K562 (cell line): ENCODE results near the gene MAST4. TPM values are rescaled to one million over a fixed set of nuclear protein-coding genes. Genes with fewer than 3 reads are reported as not detected.

ENCODE experiments used
- ATAC-seq: fragments of 200-7000 bp; cut with Tn5 transposase; 3 replicates; pipeline ENCODE4 v1.9.1; 2020; ENCODE audit warnings: moderate library complexity
- BruUV-seq: library from RNA; stranded (reverse); fragments of 400-500 nt; replicated peaks from 2 replicates; lab custom pipeline; 2021; lab: Mats Ljungman, UMichigan
- CTCF ChIA-PET: fragments of 300-600 bp; formaldehyde crosslinking; extraction: SDS; loops from one replicate; lab custom pipeline; 2021; ENCODE audit warnings: low intra/inter-chr PET ratio; lab: Yijun Ruan, JAX
- POLR2A ChIA-PET: fragments of 300-600, 350-650 bp; sonication (Branson Sonifier 250); formaldehyde crosslinking; extraction: SDS; loops from one replicate; lab custom pipeline; 2021; ENCODE audit warnings: antibody characterized with exemption, inconsistent platforms; lab: Yijun Ruan, JAX
- DNase-seq, 4 experiments: peaks; one replicate each; pipeline versions ENCODE4 v3.0.0 to v3.0.0-alpha.2; 2011 to 2018; ENCODE audit warnings: low spot score in 3 of 4, mixed read lengths in 3 of 4; ENCODE audit errors: extremely low read depth in 1 of 4
- FAIRE-seq: peaks from 2 replicates; lab custom pipeline; 2011; peaks lifted over from hg19 to GRCh38; lab: Jason Lieb, UNC
- H2AFZ ChIP-seq: 2 replicates; pipeline ENCODE4 v1.6.0; 2011; ENCODE audit warnings: low read depth, low read length, control low read depth, inconsistent platforms
- H3K27ac ChIP-seq: fragments of 200-600 bp; 3 replicates; pipeline ENCODE4 v1.8.0; 2011; ENCODE audit warnings: low read depth, mild to moderate bottlenecking, control low read depth, inconsistent platforms, low read length, moderate library complexity, mixed read lengths; ENCODE audit errors: extremely low read depth
- H3K27me3 ChIP-seq, 2 experiments: fragments of 300-600 bp in 1 of 2; 2 replicates in 1 of 2; 3 replicates in 1 of 2; pipeline versions ENCODE4 v1.6.0 to v1.8.0; 2011; ENCODE audit warnings: inconsistent platforms in 2 of 2, low read length in 2 of 2, mild to moderate bottlenecking in 1 of 2, mixed read lengths in 1 of 2, moderate library complexity in 1 of 2; ENCODE audit not compliant: control insufficient read depth in 2 of 2, insufficient read depth in 2 of 2
- H3K36me3 ChIP-seq: fragments of 300-600 bp; 3 replicates; pipeline ENCODE4 v1.8.0; 2011; ENCODE audit warnings: mild to moderate bottlenecking, low read length, inconsistent platforms; ENCODE audit not compliant: control insufficient read depth, insufficient read depth
- H3K4me1 ChIP-seq, 2 experiments: fragments of 200-600 bp in 1 of 2; replicated peaks in 1 of 2; 2 replicates in 1 of 2; 3 replicates in 1 of 2; pipeline versions ENCODE4 v1.5.1 to v1.8.0; 2011; ENCODE audit warnings: inconsistent platforms in 2 of 2, low read length in 2 of 2, mild to moderate bottlenecking in 1 of 2, mixed read lengths in 1 of 2, moderate library complexity in 1 of 2; ENCODE audit not compliant: control insufficient read depth in 2 of 2, insufficient read depth in 2 of 2
- H3K4me2 ChIP-seq: 2 replicates; pipeline ENCODE4 v1.6.1; 2011; ENCODE audit warnings: low read length, control low read depth, inconsistent platforms, mixed read lengths; ENCODE audit not compliant: insufficient read depth
- H3K4me3 ChIP-seq: fragments of 200-600 bp; sonication (generic), shearing (Covaris generic); 2 replicates; pipeline ENCODE4 v1.5.1; 2016; ENCODE audit warnings: control low read depth, inconsistent platforms
- H3K79me2 ChIP-seq: fragments of 200-600 bp; 3 replicates; pipeline ENCODE4 v1.8.0; 2011; ENCODE audit warnings: low read length, inconsistent platforms; ENCODE audit not compliant: control insufficient read depth, insufficient read depth
- H3K9ac ChIP-seq, 2 experiments: 2 replicates each; pipeline versions ENCODE4 v1.6.0 to v1.6.1; 2011; ENCODE audit warnings: low read depth in 2 of 2, low read length in 2 of 2, control low read depth in 1 of 2, inconsistent platforms in 1 of 2, mild to moderate bottlenecking in 1 of 2, mixed read lengths in 1 of 2; ENCODE audit not compliant: insufficient read depth in 1 of 2
- H3K9me1 ChIP-seq: one replicate; pipeline ENCODE4 v1.6.0; 2011; ENCODE audit warnings: inconsistent platforms, mild to moderate bottlenecking, low read length, moderate library complexity; ENCODE audit not compliant: control insufficient read depth, insufficient read depth
- H3K9me3 ChIP-seq: replicated peaks from 2 replicates; pipeline ENCODE4 v1.5.1; 2011; ENCODE audit warnings: low read depth, low read length, inconsistent platforms; ENCODE audit not compliant: control insufficient read depth, insufficient read depth
- H4K20me1 ChIP-seq: replicated peaks from 2 replicates; pipeline ENCODE4 v1.6.1; 2011; ENCODE audit warnings: low read length, inconsistent platforms, mixed read lengths; ENCODE audit not compliant: control insufficient read depth, insufficient read depth
- CEBPB ChIP-seq: fragments of 450-650 bp; IDR thresholded peaks from 2 replicates; pipeline ENCODE4 v1.6.1; 2016; ENCODE audit warnings: missing genetic modification characterization, missing compliant biosample characterization
- CEBPG ChIP-seq, 3 experiments: fragments of 200-800 bp in 1 of 3; sonication (Bioruptor generic) in 1 of 3; sonication (generic) in 1 of 3; formaldehyde crosslinking in 1 of 3; IDR thresholded peaks in 2 of 3; conservative IDR thresholded peaks in 1 of 3; 2 replicates each; pipeline versions ENCODE4 v1.6.1 to v1.8.0; 2016 to 2022; ENCODE audit warnings: missing compliant biosample characterization in 2 of 3, missing genetic modification characterization in 2 of 3, mild to moderate bottlenecking in 1 of 3, missing genetic modification reagents in 1 of 3
- PTRF ChIP-seq: fragments of 450-650 bp; IDR thresholded peaks from 2 replicates; pipeline ENCODE4 v1.6.1; 2016; ENCODE audit warnings: mild to moderate bottlenecking, missing genetic modification characterization, missing compliant biosample characterization
- ZNF282 ChIP-seq: sonication (generic); formaldehyde crosslinking; IDR thresholded peaks from 2 replicates; pipeline ENCODE4 v1.8.1; 2023; ENCODE audit warnings: missing genetic modification reagents
- ZNF384 ChIP-seq: IDR thresholded peaks from 2 replicates; pipeline ENCODE4 v1.6.1; 2012; ENCODE audit warnings: low read depth, low read length, improper control_type of control experiment
- WGBS: fragments of 100-300 bp; shearing (Covaris generic); methylation state at CpG from one replicate; pipeline ENCODE4 v1.1.6; 2016; ENCODE audit warnings: low coverage, mixed read lengths; ENCODE audit not compliant: insufficient coverage; ENCODE audit errors: missing lambda C conversion rate; 5-methylcytosine and 5-hydroxymethylcytosine counted together
- in situ Hi-C: fragments of 300-500 bp; cut with MboI; formaldehyde crosslinking; loops from 4 replicates; pipeline ENCODE4 v1.15.0; 2018; ENCODE audit warnings: inconsistent platforms, mixed read lengths
- intact Hi-C: fragments of 100-400 bp; cut with micrococcal nuclease; formaldehyde crosslinking; loops from 2 replicates; pipeline ENCODE4 v1.14.2; 2022
- polyA plus RNA-seq, 8 experiments: library from polyadenylated mRNA; depleted of rRNA in 4 of 8; stranded (reverse) in 5 of 8; unstranded in 3 of 8; fragments of >200 nt; fragmentation: Nextera tagmentation in 2 of 8; fragmentation: Illumina TruSeq in 1 of 8; extraction: Ambion mirVana in 2 of 8; extraction: Trizol in 1 of 8; gene quantifications; 2 replicates each; pipeline versions ENCODE4 v1.2.1 to v1.2.3, GENCODE V29; 2011 to 2014; ENCODE audit warnings: inconsistent platforms in 1 of 8, missing spikeins in 1 of 8
- total RNA-seq, 7 experiments: library from RNA; depleted of rRNA in 6 of 7; stranded (reverse); fragments of >200 nt in 6 of 7; fragmentation: Illumina TruSeq in 2 of 7; extraction: Trizol in 2 of 7; gene quantifications; 2 replicates each; pipeline versions ENCODE4 v1.2.1 to v1.2.3, GENCODE V29; 2011 to 2021; ENCODE audit warnings: low replicate concordance in 1 of 7

The MAST4 gene
- total and polyA plus RNA-seq, 9 of the 15 experiments (the other 6 are each of a cell fraction or from before 2014, with no cell fraction given): 0.88 to 10.1 (median 5.2) TPM

GRCh38 chr5:67032921-67033664 lies 436.9 kb downstream of the MAST4 start:
- intact Hi-C loops: no loop called here
- Histone ChIP-seq H3K27ac (no peak overlapping the region), H3K4me3 (no peak overlapping the region), H3K9me3 (no peaks in the 10 kb centered on the region), H2AFZ (no peak overlapping the region), H3K4me2 (no peak overlapping the region), H3K36me3 (no peaks in the 10 kb centered on the region), H3K9me1 (no peaks in the 10 kb centered on the region), H3K4me1 (peaks cover 0 to 11% of the 10 kb centered on the region in 2 experiments; a peak in 3 of 5 replicates), H3K27me3 (no peaks in the 10 kb centered on the region), H3K9ac (no peak overlapping the region), H4K20me1 (0 out of 2 replicates have a peak, but pooled peaks cover 6% of the 10 kb centered on the region), H3K79me2 (0 out of 3 replicates have a peak, but pooled peaks cover 3% of the 10 kb centered on the region)
- DNase-seq (no peak), ATAC-seq (no peak), FAIRE-seq (no peak)
- POLR2A ChIA-PET: interaction anchor here (1.1 to 1.2 kb wide), 2 partner anchors 28 to 32 kb away, joined by 3 to 6 read pairs; no protein-coding TSS in a partner anchor
- 63% methylated on average over 2 of the region's 2 CpGs for WGBS
- CTCF ChIA-PET: no interaction called here
- no peak for TF ChIP-seq PTRF (tag)
- TF ChIP-seq ZNF384: peak; percentile 71
- no peak for TF ChIP-seq ZNF282 (CRISPR knock-in tag)
- peak; percentile 47; the same call in 1 of the 2 replicates for TF ChIP-seq CEBPB (tag)
- TF ChIP-seq CEBPG (CRISPR knock-in tag; IDR thresholded peaks at IDR 0.05): no peak
- peak; percentile 19 to 48; a peak in 1 of 4 replicates for TF ChIP-seq CEBPG (tag; conservative IDR thresholded peaks at IDR 0.05 in 1 of 2, IDR thresholded peaks at IDR 0.05 in 1 of 2)
- in situ Hi-C loops: no loop called here
- BruUV-seq: no TSS peak
